K562 (cell line): ENCODE measurements around the gene TM4SF4. TPM values are rescaled to one million over a fixed set of nuclear protein-coding genes. Genes with fewer than 3 reads are reported as not detected.

ENCODE experiments used
- ATAC-seq: fragments of 200-7000 bp; cut with Tn5 transposase; 3 replicates; pipeline ENCODE4 v1.9.1; 2020; ENCODE audit warnings: moderate library complexity
- BruUV-seq: library from RNA; stranded (reverse); fragments of 400-500 nt; replicated peaks from 2 replicates; lab custom pipeline; 2021; lab: Mats Ljungman, UMichigan
- CTCF ChIA-PET: fragments of 300-600 bp; formaldehyde crosslinking; extraction: SDS; loops from one replicate; lab custom pipeline; 2021; ENCODE audit warnings: low intra/inter-chr PET ratio; lab: Yijun Ruan, JAX
- POLR2A ChIA-PET: fragments of 300-600, 350-650 bp; sonication (Branson Sonifier 250); formaldehyde crosslinking; extraction: SDS; loops from one replicate; lab custom pipeline; 2021; ENCODE audit warnings: antibody characterized with exemption, inconsistent platforms; lab: Yijun Ruan, JAX
- DNase-seq, 4 experiments: peaks; one replicate each; pipeline versions ENCODE4 v3.0.0 to v3.0.0-alpha.2; 2011 to 2018; ENCODE audit warnings: low spot score in 3 of 4, mixed read lengths in 3 of 4; ENCODE audit errors: extremely low read depth in 1 of 4
- FAIRE-seq: peaks from 2 replicates; lab custom pipeline; 2011; peaks lifted over from hg19 to GRCh38; lab: Jason Lieb, UNC
- H2AFZ ChIP-seq: 2 replicates; pipeline ENCODE4 v1.6.0; 2011; ENCODE audit warnings: low read depth, low read length, control low read depth, inconsistent platforms
- H3K27ac ChIP-seq: fragments of 200-600 bp; 3 replicates; pipeline ENCODE4 v1.8.0; 2011; ENCODE audit warnings: low read depth, mild to moderate bottlenecking, control low read depth, inconsistent platforms, low read length, moderate library complexity, mixed read lengths; ENCODE audit errors: extremely low read depth
- H3K27me3 ChIP-seq, 2 experiments: fragments of 300-600 bp in 1 of 2; 2 replicates in 1 of 2; 3 replicates in 1 of 2; pipeline versions ENCODE4 v1.6.0 to v1.8.0; 2011; ENCODE audit warnings: inconsistent platforms in 2 of 2, low read length in 2 of 2, mild to moderate bottlenecking in 1 of 2, mixed read lengths in 1 of 2, moderate library complexity in 1 of 2; ENCODE audit not compliant: control insufficient read depth in 2 of 2, insufficient read depth in 2 of 2
- H3K36me3 ChIP-seq: fragments of 300-600 bp; 3 replicates; pipeline ENCODE4 v1.8.0; 2011; ENCODE audit warnings: mild to moderate bottlenecking, low read length, inconsistent platforms; ENCODE audit not compliant: control insufficient read depth, insufficient read depth
- H3K4me1 ChIP-seq, 2 experiments: fragments of 200-600 bp in 1 of 2; replicated peaks in 1 of 2; 2 replicates in 1 of 2; 3 replicates in 1 of 2; pipeline versions ENCODE4 v1.5.1 to v1.8.0; 2011; ENCODE audit warnings: inconsistent platforms in 2 of 2, low read length in 2 of 2, mild to moderate bottlenecking in 1 of 2, mixed read lengths in 1 of 2, moderate library complexity in 1 of 2; ENCODE audit not compliant: control insufficient read depth in 2 of 2, insufficient read depth in 2 of 2
- H3K4me2 ChIP-seq: 2 replicates; pipeline ENCODE4 v1.6.1; 2011; ENCODE audit warnings: low read length, control low read depth, inconsistent platforms, mixed read lengths; ENCODE audit not compliant: insufficient read depth
- H3K4me3 ChIP-seq: fragments of 200-600 bp; sonication (generic), shearing (Covaris generic); 2 replicates; pipeline ENCODE4 v1.5.1; 2016; ENCODE audit warnings: control low read depth, inconsistent platforms
- H3K79me2 ChIP-seq: fragments of 200-600 bp; 3 replicates; pipeline ENCODE4 v1.8.0; 2011; ENCODE audit warnings: low read length, inconsistent platforms; ENCODE audit not compliant: control insufficient read depth, insufficient read depth
- H3K9ac ChIP-seq, 2 experiments: 2 replicates each; pipeline versions ENCODE4 v1.6.0 to v1.6.1; 2011; ENCODE audit warnings: low read depth in 2 of 2, low read length in 2 of 2, control low read depth in 1 of 2, inconsistent platforms in 1 of 2, mild to moderate bottlenecking in 1 of 2, mixed read lengths in 1 of 2; ENCODE audit not compliant: insufficient read depth in 1 of 2
- H3K9me1 ChIP-seq: one replicate; pipeline ENCODE4 v1.6.0; 2011; ENCODE audit warnings: inconsistent platforms, mild to moderate bottlenecking, low read length, moderate library complexity; ENCODE audit not compliant: control insufficient read depth, insufficient read depth
- H3K9me3 ChIP-seq: replicated peaks from 2 replicates; pipeline ENCODE4 v1.5.1; 2011; ENCODE audit warnings: low read depth, low read length, inconsistent platforms; ENCODE audit not compliant: control insufficient read depth, insufficient read depth
- H4K20me1 ChIP-seq: replicated peaks from 2 replicates; pipeline ENCODE4 v1.6.1; 2011; ENCODE audit warnings: low read length, inconsistent platforms, mixed read lengths; ENCODE audit not compliant: control insufficient read depth, insufficient read depth
- ASH1L ChIP-seq: fragments of 450-650 bp; IDR thresholded peaks from 2 replicates; pipeline ENCODE4 v1.6.1; 2018; ENCODE audit warnings: borderline replicate concordance, mild to moderate bottlenecking, low read depth; ENCODE audit not compliant: partially characterized antibody
- FOXK1 ChIP-seq: sonication (generic); formaldehyde crosslinking; IDR thresholded peaks from 2 replicates; pipeline ENCODE4 v1.8.0; 2022; ENCODE audit warnings: missing genetic modification reagents, mild to moderate bottlenecking, borderline replicate concordance
- KHSRP ChIP-seq: fragments of 450-650 bp; IDR thresholded peaks from 2 replicates; pipeline ENCODE4 v1.6.1; 2017
- MCM5 ChIP-seq: fragments of 450-650 bp; IDR thresholded peaks from 2 replicates; pipeline ENCODE4 v1.6.1; 2016; ENCODE audit warnings: low read depth
- NFIC ChIP-seq: fragments of 450-650 bp; IDR thresholded peaks from 2 replicates; pipeline ENCODE4 v1.6.1; 2017; ENCODE audit warnings: mild to moderate bottlenecking, inconsistent platforms
- PHF8 ChIP-seq: fragments of 200-600 bp; sonication (generic); IDR thresholded peaks from 2 replicates; pipeline ENCODE4 v1.6.1; 2012; ENCODE audit warnings: mixed run types, mild to moderate bottlenecking, inconsistent platforms, low read length, moderate library complexity, borderline replicate concordance
- TFE3 ChIP-seq: fragments of 450-650 bp; formaldehyde crosslinking; IDR thresholded peaks from 2 replicates; pipeline ENCODE4 v1.4.0; 2020; ENCODE audit warnings: mild to moderate bottlenecking, mixed read lengths
- TRIM24 ChIP-seq, 2 experiments: fragments of 450-650 bp; IDR thresholded peaks; 2 replicates each; pipeline ENCODE4 v1.6.1; 2016
- ZSCAN29 ChIP-seq: fragments of 450-650 bp; IDR thresholded peaks from 2 replicates; pipeline ENCODE4 v1.6.1; 2017
- WGBS: fragments of 100-300 bp; shearing (Covaris generic); methylation state at CpG from one replicate; pipeline ENCODE4 v1.1.6; 2016; ENCODE audit warnings: low coverage, mixed read lengths; ENCODE audit not compliant: insufficient coverage; ENCODE audit errors: missing lambda C conversion rate; 5-methylcytosine and 5-hydroxymethylcytosine counted together
- in situ Hi-C: fragments of 300-500 bp; cut with MboI; formaldehyde crosslinking; loops from 4 replicates; pipeline ENCODE4 v1.15.0; 2018; ENCODE audit warnings: inconsistent platforms, mixed read lengths
- intact Hi-C: fragments of 100-400 bp; cut with micrococcal nuclease; formaldehyde crosslinking; loops from 2 replicates; pipeline ENCODE4 v1.14.2; 2022
- polyA plus RNA-seq, 8 experiments: library from polyadenylated mRNA; depleted of rRNA in 4 of 8; stranded (reverse) in 5 of 8; unstranded in 3 of 8; fragments of >200 nt; fragmentation: Nextera tagmentation in 2 of 8; fragmentation: Illumina TruSeq in 1 of 8; extraction: Ambion mirVana in 2 of 8; extraction: Trizol in 1 of 8; gene quantifications; 2 replicates each; pipeline versions ENCODE4 v1.2.1 to v1.2.3, GENCODE V29; 2011 to 2014; ENCODE audit warnings: inconsistent platforms in 1 of 8, missing spikeins in 1 of 8
- total RNA-seq, 7 experiments: library from RNA; depleted of rRNA in 6 of 7; stranded (reverse); fragments of >200 nt in 6 of 7; fragmentation: Illumina TruSeq in 2 of 7; extraction: Trizol in 2 of 7; gene quantifications; 2 replicates each; pipeline versions ENCODE4 v1.2.1 to v1.2.3, GENCODE V29; 2011 to 2021; ENCODE audit warnings: low replicate concordance in 1 of 7
- TF ChIP-seq, protein P1 (sequence below): fragments of 450-650 bp; formaldehyde crosslinking; conservative IDR thresholded peaks from 2 replicates; pipeline ENCODE4 v1.4.0; 2022; ENCODE audit warnings: mild to moderate bottlenecking, missing genetic modification characterization
- TF ChIP-seq, protein P2 (sequence below): fragments of 450-650 bp; IDR thresholded peaks from 2 replicates; pipeline ENCODE4 v1.6.1; 2016; ENCODE audit warnings: mild to moderate bottlenecking
- TF ChIP-seq, protein P3 (sequence below): sonication (generic); formaldehyde crosslinking; IDR thresholded peaks from 2 replicates; pipeline ENCODE4 v1.8.0; 2022; ENCODE audit warnings: missing genetic modification reagents, mild to moderate bottlenecking, moderate library complexity, borderline replicate concordance

TM4SF4 gene
- total and polyA plus RNA-seq, 9 of the 15 experiments (the other 6 are each of a cell fraction or from before 2014, with no cell fraction given): 0.31 TPM; not detected in 8

DNA sequence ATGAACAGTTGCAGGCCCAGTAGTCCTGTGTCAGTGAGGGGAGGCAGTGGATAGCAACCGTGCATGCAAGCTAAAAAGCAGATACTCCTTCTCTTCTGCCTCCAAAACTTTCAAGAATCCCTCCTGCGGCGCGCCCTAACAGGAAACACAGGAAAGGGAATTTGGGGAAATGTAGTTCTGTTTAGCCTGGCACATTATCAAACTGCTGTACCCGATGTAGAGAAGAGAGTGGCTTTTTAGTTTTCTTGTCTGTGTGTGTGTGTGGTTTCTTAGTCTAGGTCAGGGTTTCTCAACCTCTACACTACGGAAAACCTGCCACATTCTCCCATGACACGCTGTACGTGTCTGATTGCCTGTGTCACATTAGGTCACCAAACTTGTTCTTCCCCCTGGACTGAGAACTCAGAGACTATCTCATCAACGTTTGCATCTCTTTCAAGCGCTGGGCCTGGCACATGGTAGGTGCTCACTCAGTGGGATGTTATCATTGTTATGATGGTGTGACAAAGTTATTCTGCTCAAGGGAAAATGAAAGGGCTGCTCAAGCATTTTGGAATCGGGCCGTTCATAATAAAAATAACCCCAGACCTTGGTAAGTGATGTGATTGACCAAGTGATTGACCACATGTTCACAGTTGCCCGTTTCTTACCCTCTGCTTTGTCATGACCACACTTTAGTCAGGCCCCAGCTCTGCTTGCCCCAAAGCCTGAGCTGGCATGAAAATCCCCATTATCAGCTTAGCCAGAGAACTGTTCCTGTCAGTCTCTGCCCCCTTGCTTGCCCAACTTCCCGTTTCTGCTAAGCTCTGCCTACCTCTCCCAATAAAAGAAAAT is 33.2 kb downstream of the TM4SF4 start:
- no peak for DNase-seq
- H3K4me2 ChIP-seq: no peak overlapping the region
- H2AFZ ChIP-seq: no peak overlapping the region
- H3K9ac ChIP-seq: no peak overlapping the region
- H3K9me1 ChIP-seq: no peaks in the 10 kb centered on the region
- no peaks in the 10 kb centered on the region for H3K36me3 ChIP-seq
- H3K4me1 ChIP-seq: no peaks in the 10 kb centered on the region
- no peak for ATAC-seq
- peaks cover 0 to 24% of the 10 kb centered on the region in 2 experiments; a peak in 2 of 5 replicates for H3K27me3 ChIP-seq
- no peak overlapping the region for H3K27ac ChIP-seq
- POLR2A ChIA-PET: no interaction called here
- intact Hi-C loops: no loop called here
- H3K4me3 ChIP-seq: no peak overlapping the region
- H4K20me1 ChIP-seq: no peaks in the 10 kb centered on the region; the same call in 1 of the 2 replicates
- TF ChIP-seq PHF8: no peak
- TF ChIP-seq ASH1L: no peak
- TF ChIP-seq, protein P1, sequence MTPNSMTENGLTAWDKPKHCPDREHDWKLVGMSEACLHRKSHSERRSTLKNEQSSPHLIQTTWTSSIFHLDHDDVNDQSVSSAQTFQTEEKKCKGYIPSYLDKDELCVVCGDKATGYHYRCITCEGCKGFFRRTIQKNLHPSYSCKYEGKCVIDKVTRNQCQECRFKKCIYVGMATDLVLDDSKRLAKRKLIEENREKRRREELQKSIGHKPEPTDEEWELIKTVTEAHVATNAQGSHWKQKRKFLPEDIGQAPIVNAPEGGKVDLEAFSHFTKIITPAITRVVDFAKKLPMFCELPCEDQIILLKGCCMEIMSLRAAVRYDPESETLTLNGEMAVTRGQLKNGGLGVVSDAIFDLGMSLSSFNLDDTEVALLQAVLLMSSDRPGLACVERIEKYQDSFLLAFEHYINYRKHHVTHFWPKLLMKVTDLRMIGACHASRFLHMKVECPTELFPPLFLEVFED (CRISPR knock-in tag): no peak
- TF ChIP-seq MCM5: no peak
- TF ChIP-seq, protein P2, sequence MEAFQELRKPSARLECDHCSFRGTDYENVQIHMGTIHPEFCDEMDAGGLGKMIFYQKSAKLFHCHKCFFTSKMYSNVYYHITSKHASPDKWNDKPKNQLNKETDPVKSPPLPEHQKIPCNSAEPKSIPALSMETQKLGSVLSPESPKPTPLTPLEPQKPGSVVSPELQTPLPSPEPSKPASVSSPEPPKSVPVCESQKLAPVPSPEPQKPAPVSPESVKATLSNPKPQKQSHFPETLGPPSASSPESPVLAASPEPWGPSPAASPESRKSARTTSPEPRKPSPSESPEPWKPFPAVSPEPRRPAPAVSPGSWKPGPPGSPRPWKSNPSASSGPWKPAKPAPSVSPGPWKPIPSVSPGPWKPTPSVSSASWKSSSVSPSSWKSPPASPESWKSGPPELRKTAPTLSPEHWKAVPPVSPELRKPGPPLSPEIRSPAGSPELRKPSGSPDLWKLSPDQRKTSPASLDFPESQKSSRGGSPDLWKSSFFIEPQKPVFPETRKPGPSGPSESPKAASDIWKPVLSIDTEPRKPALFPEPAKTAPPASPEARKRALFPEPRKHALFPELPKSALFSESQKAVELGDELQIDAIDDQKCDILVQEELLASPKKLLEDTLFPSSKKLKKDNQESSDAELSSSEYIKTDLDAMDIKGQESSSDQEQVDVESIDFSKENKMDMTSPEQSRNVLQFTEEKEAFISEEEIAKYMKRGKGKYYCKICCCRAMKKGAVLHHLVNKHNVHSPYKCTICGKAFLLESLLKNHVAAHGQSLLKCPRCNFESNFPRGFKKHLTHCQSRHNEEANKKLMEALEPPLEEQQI: no peak
- no peak for TF ChIP-seq NFIC
- no peak for TF ChIP-seq TFE3 (CRISPR knock-in tag)
- no peak for TF ChIP-seq TRIM24 (IDR thresholded peaks at IDR 0.05)
- TF ChIP-seq KHSRP: no peak
- TF ChIP-seq FOXK1 (CRISPR knock-in tag): no peak
- TF ChIP-seq ZSCAN29: no peak
- TF ChIP-seq, protein P3, sequence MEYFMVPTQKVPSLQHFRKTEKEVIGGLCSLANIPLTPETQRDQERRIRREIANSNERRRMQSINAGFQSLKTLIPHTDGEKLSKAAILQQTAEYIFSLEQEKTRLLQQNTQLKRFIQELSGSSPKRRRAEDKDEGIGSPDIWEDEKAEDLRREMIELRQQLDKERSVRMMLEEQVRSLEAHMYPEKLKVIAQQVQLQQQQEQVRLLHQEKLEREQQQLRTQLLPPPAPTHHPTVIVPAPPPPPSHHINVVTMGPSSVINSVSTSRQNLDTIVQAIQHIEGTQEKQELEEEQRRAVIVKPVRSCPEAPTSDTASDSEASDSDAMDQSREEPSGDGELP (CRISPR knock-in tag): no peak
- TF ChIP-seq, all 486 proteins: peak for 0
- H3K79me2 ChIP-seq: no peaks in the 10 kb centered on the region
- WGBS: 3% methylated on average over 13 of the region's 14 CpGs
- H3K9me3 ChIP-seq: no peaks in the 10 kb centered on the region
- BruUV-seq: no TSS peak
- CTCF ChIA-PET: no interaction called here
- no peak for FAIRE-seq
- in situ Hi-C loops: no loop called here
